Activated CD8-positive, alpha-beta memory T cell treated with anti-CD3 and anti-CD28 coated beads, Interleukin-2, amount 50 U/mL, for 24 hours (primary cell): Measurements from ENCODE around the gene POU1F1.
A peak's percentile ranks its signal among the peaks of the same experiment; 100 is the strongest.
"Not testable (repeated sequence)": the region's sequence is repeated elsewhere in the genome, so short reads cannot be mapped to it uniquely, and the experiment has no call there.

Experiments
- DNase-seq: peaks from one replicate; pipeline ENCODE4 v3.0.0-alpha.2; 2020; ENCODE audit errors: extremely low read depth

Gene POU1F1

DNA sequence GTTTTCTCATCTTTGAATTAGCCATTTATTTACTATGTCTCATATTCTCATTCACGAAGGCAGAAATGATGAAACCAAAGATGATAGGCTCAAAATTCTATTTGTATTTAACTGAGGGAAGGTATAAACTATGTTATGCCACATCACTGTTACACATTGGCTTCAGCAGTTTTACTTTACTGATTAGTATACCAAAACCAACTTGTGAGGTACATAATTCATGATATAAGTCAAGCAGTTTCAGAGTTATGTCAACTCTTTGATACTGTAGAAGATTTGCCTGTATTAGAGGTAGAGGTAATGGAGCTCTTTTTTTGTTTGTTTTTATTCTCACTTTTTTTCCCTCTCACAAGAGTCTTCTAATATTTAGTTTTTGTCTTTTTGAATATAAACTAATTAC, 26.4 kb downstream of the POU1F1 start:
- DNase-seq = no peak

DNA sequence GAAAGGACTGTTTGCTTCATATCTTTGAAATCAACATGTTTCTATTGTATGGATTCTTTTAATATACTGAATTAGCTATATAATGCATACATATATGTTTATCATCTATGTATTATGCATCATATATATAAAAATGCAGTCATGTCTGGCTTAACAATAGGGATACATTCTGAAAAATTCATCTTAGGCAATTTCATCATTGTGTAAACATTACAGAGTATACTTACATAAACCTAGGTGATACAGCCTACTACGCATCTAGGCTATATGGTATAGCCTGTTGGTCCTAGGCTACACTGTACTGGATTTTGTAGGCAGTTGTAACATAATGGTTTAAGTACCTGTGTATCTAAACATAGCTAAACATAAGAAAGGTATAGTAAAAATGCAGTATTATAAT, 27.6 kb downstream of the POU1F1 start:
- no peak for DNase-seq

DNA sequence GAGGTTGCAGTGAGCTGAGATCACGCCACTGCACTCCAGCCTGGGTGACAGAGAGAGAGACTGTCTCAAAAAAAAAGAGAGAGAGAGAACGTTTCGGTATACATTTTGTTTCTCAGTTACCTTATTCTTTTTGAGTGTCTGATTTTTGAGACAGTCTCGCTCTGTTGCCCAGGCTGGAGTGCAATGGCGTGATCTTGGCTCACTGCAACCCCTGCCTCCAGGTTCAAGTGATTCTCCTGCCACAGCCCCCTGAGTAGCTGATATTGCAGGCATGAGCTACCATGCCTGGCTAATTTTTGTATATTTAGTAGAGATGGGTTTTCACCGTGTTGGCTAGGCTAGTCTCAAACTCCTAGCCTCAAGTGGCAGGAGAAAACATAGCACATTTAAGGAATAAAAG, 28.2 kb downstream of the POU1F1 start:
- DNase-seq = not testable (repeated sequence)

DNA sequence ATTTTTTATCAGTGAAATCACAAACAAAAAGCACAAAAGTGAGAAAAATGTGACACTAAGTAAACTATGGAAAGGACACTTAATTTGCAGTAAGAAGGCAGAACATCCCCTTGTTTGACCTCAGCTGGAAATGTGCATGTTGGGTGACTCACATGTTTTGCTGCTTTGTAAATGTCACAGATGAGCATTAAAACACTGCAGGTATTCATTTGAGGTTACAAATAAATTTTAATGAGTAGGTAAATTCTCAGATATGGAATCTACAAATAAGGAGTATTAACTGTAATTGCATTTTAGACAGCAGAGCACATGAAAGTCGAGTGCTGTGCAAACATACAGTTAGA, 29.0 kb downstream of the POU1F1 start:
- DNase-seq = no peak

DNA sequence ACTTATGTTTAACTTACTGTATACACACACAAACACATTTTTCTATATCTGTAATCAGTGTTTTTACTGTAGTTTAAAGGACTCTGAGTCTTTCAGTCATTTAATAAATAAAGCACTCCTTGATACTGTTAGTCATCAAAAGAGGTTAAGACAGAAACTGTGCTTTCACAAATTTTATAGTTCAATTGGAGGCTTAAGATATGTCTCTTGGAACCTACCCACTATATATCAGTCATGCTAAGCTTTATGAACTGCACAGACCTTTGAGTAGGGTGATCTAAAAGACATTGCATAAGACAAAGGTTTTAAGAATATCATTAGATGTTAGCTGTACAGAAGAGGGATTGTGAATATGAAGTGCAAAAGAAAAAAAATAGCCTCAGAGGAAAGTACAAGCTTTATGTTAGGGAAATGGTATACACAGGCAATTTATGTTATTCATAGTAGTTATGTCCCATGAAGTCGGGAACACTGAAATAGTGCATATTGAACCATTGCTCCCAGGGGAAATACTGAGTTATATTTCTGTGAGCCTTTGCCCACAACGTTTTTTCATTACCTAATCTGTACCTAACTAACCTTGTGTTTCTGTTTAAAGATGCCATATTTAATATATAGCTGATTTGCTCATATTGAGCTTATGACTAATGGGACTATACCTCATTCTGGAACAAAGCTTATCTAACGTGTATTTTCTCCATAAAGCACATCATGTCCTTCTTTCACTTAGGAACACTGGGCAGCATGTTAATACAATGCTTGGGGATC, 29.5 kb downstream of the POU1F1 start:
- DNase-seq = no peak

DNA sequence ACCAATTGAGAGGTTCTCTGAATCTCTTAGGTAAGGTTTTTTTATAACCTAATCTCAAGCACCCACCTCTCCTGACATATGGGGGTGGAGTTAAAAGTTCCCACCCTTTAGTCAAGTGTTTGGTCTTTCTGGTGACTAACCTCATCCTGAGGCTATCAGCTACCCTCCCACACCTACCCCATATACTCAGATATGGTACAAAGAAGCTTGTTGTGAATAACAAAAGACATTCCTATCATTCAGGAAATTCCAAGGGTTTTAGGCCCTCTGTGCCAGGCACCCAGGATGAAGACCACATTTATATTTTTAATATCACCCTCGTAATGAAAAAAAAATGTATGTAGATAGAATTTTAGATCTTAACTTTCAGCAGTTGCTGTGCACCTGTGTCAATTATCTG, 40.3 kb downstream of the POU1F1 start:
- DNase-seq = no peak

DNA sequence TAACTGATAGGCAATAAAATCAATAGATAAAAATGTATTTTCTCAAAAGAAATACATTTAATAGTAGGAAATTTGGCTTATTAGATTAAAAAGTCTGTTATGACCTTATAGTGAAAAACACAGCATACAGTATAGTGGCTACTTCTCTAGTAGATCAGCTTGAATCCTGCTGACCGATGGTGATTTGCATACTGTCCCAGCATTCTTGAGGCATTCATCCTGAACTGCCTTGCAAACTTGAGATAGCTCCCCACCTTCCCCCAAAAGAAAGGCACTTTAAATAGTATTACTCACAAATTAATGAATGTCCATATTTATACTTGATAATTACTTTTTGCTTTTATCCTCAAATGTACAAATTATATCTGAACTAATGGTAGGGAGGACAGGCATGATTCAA, 42.6 kb downstream of the POU1F1 start:
- no peak for DNase-seq

DNA sequence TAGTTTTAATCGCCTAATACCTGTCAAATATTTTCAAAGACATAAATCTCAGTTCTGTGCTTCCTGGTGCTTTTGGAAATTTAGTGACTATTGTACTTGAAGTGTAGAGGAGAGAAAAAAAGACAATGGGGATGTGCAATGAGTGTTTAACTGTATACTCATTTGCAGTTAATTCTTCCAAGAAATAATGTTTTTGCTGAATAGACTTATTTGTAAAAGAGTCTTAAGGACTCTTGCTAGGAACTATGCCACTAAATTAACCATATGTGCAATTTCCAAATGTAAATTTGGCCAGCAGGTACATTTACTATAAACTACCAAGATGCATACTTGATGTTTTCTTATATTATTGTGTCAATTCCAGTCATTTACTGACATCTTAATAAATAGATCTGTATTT, 47.3 kb downstream of the POU1F1 start:
- no peak for DNase-seq

DNA sequence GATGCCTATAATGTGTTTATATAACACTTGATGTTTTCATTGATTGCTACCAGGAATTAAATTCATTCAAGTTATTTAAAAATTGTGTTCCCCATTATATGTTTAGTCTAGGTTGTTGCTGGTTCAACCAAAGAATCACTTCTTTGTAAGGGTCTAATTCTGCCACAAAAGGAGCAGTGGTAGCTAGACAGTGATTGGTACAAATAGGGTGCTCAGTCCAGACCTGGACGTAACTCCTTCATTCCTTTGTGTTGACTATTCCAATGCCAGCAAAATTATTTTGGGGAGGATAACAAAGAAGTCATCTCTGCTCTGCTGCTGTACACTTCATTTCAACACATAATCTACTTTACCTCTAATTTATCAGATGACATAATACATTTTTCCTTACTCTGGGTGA, 48.1 kb downstream of the POU1F1 start:
- no peak for DNase-seq

DNA sequence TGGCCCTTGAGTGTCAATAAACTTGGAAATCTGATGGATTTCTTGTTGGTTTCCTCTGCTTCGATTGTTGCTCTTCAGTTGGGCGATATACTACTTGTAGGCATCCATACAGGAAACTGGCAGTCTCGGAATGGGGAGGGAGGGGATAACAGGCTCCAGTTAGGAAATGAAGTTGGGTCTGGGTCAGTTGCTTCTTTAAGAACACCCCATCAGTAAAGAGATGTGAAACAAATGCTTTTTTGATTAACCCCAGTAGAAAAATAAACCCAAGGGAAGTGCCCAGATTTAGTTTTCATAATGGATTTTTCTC, 48.6 kb downstream of the POU1F1 start:
- no peak for DNase-seq

DNA sequence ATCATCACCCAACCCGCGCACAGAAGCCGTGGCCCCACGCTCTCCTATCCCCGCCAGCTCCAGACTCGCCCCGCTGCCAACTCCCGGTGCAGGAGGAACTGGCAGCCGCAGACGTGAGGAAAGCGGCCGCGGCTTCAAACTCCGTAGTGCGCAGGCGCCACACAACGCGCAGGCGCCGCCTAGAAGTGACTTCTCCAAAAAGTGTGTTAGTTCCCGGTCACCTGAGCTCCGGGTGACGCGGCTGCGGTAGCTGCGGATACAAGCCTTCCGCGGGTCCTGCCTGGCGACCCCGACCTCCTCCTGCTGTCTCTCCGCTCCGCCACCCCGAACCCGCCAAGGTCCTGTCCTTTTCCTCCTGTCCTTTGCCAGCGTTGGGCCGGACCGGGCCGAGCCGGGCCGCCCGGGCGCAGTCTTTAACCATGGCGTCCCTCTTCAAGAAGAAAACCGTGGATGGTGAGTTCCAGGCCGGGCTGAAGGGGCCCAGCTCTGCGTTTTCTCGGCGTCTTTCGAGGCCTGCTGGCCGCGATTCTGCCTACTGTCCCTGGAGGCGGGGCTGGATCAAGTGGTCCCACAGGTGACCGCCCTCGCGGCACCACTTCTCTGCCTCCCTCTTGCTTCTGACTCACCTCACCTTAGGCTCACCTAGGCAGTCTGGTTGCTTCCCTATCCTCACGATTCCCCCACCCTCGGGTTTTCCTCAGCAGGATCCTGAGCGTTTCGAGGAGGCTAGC, 49.1 kb downstream of the POU1F1 start, which contains the start of gene CHMP2B:
Gene CHMP2B (plus strand): TSS at position 206 of the 731 bp plus-strand sequence. CDS start 214 bp downstream, at position 420.
- peak; percentile 72 for DNase-seq

DNA sequence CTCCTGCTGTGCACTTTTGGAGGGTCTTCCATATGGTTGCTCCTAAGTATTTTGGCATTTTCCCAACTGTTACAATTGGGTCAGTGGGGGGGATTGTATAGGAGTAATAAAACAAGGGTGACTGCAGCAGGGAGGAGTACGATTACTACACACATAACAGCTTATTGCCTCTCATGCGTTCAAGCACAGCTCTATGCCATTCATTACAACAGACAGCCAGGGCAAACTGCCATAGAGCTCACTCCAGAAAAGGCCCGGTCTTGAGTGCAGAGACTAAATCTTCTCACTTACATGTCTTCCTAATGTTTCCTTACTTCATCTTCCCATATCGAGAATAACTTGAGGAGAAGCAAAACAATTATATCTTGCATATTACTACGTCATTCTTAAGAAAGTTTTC, 50.7 kb downstream of the POU1F1 start:
- DNase-seq = no peak

DNA sequence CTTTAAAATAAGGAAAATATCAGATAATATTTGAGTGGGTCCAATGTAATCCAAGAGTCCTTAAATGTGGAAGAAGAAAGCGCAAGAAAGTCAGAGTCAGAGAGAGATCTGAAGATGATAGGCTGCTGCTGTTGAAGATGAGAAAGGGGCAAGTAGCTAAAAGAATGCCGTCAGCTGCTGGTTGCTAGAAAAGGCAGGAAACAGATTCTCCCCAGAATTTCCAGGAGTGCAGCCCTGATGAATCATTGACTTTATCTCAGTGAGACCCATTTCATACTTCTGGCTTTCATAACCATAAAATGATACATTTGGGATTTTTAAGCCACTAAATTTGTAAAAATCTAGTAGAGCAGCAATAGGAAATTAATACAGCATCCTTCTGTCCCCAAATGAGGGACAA, 56.8 kb downstream of the POU1F1 start:
- no peak for DNase-seq

DNA sequence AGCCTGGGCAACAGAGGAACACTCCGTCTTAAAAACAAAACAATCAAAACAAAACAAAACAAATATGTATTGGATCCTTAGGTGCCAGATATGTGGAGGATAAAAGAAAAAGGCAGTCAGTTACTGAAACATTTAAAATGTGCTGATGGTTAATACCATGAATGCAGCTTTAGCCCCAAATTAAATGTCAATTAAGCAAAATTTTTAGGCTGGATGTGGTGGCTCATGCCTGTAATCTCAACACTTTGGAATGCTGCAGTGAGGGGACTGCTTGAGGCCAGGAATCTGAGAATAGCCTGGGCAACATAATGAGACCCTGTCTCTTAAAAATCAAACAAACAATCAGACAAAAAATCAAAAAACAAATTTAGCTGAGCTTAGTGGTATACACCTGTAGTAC, 57.8 kb downstream of the POU1F1 start:
- DNase-seq = no peak
